Fibroblast of lung (primary cell): ENCODE measurements around the gene TENM4.

Source experiments
- EZH2 ChIP-seq: IDR thresholded peaks from 2 replicates; pipeline ENCODE4 v1.5.1; 2012; ENCODE audit warnings: low read length, control low read depth, mild to moderate bottlenecking; ENCODE audit errors: missing control alignments
- TF ChIP-seq, protein P1 (sequence below), 2 donors: IDR thresholded peaks in 1 of 2; conservative IDR thresholded peaks in 1 of 2; 1 replicate in 1 of 2; 2 replicates in 1 of 2; pipeline ENCODE4 v1.5.1; 2011 to 2012; ENCODE audit warnings: low read length in 2 of 2, control low read depth in 1 of 2, inconsistent platforms in 1 of 2, low read depth in 1 of 2, mild to moderate bottlenecking in 1 of 2

DNA sequence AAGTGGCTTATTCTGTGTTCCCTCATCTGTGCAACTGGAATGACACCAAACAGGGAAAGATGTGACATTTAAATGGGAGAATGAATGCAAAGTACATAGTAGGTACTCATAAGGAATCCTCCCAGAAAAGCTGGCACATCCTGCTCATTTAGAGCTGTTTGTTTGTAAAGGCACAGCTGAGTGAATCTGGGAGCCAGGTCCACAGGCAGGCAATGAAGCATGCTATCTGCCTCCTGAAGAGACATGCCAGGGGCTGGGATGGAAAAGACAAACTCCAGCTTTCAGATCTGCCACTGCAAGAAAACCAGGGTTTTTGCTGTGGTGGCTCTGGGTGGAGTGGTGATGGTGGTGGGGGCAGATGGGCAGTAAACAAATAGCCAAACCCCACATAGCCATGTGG is 150.1 kb downstream of the TENM4 start:
- TF ChIP-seq, protein P1, sequence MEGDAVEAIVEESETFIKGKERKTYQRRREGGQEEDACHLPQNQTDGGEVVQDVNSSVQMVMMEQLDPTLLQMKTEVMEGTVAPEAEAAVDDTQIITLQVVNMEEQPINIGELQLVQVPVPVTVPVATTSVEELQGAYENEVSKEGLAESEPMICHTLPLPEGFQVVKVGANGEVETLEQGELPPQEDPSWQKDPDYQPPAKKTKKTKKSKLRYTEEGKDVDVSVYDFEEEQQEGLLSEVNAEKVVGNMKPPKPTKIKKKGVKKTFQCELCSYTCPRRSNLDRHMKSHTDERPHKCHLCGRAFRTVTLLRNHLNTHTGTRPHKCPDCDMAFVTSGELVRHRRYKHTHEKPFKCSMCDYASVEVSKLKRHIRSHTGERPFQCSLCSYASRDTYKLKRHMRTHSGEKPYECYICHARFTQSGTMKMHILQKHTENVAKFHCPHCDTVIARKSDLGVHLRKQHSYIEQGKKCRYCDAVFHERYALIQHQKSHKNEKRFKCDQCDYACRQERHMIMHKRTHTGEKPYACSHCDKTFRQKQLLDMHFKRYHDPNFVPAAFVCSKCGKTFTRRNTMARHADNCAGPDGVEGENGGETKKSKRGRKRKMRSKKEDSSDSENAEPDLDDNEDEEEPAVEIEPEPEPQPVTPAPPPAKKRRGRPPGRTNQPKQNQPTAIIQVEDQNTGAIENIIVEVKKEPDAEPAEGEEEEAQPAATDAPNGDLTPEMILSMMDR (conservative IDR thresholded peaks at IDR 0.05 in 1 of 2, IDR thresholded peaks at IDR 0.05 in 1 of 2; ENCODE audit: low read depth in 1 of 2, low read length in 2 of 2), result no peak
- TF ChIP-seq EZH2, result no peak
